NCI-H1694 treated with DMSO at 0.1 percent for 48 hours (cell line): Measurements from ENCODE around the gene LIPM.

Source experiments
- DNase-seq: peaks from one replicate; lab custom pipeline; 2025; lab: John Stamatoyannopoulos, UW

LIPM gene

GRCh38 chr10:88802523-88803285, at the start of gene LIPM:
TSS of gene LIPM (plus strand) at chr10:88802730. CDS start at chr10:88802897, 167 bp downstream.
- DNase-seq, result no peak

- no peak for DNase-seq
These were observed 48.2 kb upstream of the LIPM start for GRCh38 chr10:88754287-88754686.

- DNase-seq, result no peak
These were observed 46.8 kb upstream of the LIPM start for GRCh38 chr10:88755753-88756152.

- no peak for DNase-seq
These were observed 45.9 kb upstream of the LIPM start for GRCh38 chr10:88756660-88757059.

DNA sequence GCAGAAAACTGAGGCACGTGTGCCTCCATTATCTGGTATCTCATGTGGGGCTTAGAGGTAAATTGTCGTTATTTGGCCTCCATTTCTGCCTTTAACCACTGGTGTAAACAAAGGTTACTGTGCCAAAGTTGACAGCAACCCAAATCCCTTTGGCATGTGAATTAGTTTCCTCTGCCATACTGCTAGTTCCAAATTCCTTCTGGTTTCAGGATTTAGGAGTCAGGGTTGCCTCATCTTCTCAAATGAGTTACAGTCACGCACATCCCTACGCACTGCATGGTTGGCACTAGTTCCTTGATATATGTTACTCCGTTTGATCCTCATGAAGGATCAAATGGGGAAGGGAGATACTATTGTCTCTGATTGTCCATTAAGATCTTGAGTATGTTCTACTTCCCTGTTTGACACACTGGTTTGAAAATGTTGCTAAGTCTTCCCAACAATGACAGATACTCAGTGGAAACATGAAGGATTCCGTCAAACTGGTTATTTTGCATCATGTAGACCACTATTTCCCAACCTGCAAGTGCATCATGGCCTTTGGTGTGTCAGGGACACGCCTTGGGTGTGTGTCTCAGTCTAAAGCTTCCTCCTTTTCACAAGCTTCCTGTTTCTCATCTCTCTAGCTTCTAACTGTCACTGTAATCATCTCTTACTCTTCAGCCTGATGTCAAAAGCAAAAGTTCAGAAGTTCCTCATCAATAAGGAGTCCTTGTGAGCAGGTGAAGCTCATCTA, 43.0 kb upstream of the LIPM start, which contains the start of gene LIPN:
LIPN (plus strand) TSS at position 655 of the 736 bp plus-strand sequence. CDS start 1,386 bp downstream, outside the sequence.
- DNase-seq, result no peak

- no peak for DNase-seq
These were observed 39.6 kb upstream of the LIPM start for GRCh38 chr10:88762906-88763305.

- DNase-seq, result no peak
These were observed 39.1 kb upstream of the LIPM start for GRCh38 chr10:88763441-88763840.

DNA sequence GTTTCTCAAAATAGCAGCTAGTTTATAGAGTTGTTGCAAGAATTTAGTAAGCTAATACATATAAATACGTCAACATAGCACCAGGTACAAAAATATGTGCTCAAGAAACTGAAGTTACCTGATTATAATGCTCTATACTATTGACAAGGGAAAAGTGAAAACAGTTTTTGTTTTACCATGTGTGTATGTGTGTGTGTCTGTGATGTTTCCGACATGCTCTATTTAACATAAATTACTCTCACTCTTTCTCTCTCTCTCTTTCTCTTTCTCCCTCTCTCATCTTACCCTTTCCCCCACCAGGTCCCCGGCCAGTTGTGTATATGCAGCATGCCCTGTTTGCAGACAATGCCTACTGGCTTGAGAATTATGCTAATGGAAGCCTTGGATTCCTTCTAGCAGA, 38.4 kb upstream of the LIPM start:
- DNase-seq, result no peak

DNA sequence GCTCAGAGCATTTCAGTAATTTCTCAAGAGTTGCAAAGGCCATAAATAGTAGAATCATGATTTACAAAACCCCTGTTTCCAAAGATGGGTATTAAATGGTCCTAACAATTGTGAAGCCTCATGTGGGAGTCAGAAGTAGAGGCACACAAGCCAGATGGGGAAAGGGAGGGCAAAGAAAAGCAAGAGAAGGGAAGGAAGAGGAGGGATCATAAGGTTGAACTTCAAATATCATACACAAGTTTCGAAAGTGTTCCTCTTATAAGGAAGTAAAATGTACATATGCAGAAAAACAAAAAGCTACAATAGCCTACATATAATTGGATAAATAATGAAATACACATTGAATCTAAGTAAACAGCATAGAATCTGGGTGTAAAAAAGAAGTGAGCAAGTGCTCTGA, 36.7 kb upstream of the LIPM start:
- DNase-seq, result no peak

GRCh38 chr10:88769384-88769783, 33.1 kb upstream of the LIPM start:
- DNase-seq, result no peak

GRCh38 chr10:88781206-88781605, 21.3 kb upstream of the LIPM start:
- no peak for DNase-seq

DNA sequence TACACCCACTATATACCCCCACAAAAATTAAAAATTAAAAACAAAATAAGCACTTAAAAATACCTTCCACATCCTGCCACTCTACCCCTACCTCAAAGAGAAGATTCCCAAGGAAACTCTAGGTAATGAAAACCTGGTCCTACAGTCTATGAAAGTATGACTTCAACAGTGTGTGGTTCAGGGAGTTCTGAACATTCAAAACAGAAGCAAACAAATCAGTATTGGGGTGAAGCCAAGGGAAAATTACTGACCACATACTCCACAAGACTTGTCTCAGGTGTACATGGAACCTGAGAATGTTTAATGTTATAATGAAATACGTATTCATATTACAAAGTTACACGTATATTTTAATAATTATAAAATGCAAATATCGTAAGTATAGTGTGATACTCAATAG, 20.3 kb upstream of the LIPM start:
- no peak for DNase-seq

GRCh38 chr10:88783724-88784123, 18.8 kb upstream of the LIPM start:
- DNase-seq, result no peak

GRCh38 chr10:88786032-88786770, 16.3 kb upstream of the LIPM start:
- no peak for DNase-seq

DNA sequence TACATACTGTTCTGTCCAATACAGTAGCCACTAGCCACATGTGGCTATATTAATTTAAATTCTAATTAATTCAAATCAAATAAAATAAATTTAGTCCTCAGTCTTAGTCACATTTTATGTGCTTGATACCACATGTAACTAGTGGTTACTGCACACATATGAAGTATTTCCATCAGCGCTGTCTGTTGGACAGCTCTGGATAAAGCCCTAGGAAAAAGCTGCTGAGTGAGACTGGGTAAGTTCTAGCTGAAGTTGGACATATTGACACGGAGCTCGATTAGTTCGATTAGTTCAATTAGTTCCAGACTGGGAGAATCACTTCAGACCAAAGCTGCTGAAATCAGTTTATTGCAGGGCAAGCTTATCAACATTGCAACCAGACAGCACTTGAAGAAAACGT, 15.1 kb upstream of the LIPM start:
- DNase-seq, result no peak

DNA sequence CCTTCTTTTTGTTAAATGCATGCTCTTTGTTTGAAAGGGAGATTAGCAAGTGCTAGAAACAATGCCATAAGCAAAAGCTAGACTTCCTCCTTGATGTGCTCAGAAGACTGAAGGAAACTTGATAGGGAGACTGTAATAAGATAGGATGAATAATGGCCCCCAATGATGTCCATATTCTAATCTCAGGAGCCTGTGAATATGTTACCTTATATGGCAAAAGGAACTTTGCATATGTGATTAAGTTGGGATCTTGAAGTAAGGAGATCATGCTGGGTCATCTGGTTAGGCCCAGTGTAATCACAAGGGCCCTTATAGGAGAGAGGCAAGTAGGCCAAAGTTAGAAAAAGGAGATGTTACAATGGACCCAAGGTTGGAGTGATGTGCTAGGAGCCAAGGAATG, 13.6 kb upstream of the LIPM start:
- DNase-seq, result no peak

- DNase-seq, result no peak
These were observed 10.6 kb upstream of the LIPM start for GRCh38 chr10:88791924-88792323.

DNA sequence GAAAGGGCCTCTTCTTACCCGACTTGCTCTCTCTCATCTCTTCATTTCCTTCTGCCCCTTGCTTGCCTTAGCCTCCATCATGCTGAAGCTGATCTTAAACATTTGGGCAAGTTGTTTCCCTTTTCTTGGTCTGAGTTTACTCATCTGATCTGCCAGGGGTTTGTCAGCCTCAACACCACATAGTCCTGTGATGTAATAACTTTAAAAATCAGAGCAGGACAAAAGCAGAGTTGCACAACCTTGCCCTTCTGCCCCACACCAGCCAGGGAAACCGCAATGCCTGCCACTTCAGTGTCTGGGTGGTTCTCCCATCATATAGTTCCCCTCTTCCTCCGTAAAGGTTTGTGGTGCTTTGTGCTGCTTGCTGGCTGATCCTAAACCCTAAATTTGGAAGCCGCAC, 9.9 kb upstream of the LIPM start:
- DNase-seq, result no peak

DNA sequence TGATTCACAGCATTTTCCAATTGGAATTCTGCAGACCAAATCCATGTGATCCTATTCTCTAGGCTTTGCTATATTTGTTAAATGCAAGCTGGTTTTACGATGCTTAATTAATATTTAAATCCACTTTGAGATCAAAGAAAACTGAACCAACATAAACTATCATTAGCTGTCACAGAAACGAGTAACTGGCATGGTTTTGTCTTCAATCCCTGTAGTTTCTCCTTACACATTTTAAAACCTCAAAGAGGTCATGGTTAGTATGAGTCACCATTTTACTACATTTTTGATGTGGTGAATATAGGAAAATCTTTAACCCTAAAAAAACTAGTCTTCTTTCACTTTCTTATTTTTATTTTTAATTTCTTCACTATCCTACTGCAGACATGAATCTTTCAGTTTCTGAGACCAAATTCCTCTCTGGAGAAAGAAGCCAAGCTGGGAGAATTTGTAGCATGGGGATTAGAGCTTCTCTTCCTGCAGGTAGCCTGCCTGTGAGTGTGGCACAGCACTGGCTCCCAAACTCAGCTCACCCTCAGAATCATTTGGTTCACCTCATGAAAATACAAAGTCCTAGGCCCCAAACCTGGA, 8.7 kb upstream of the LIPM start:
- DNase-seq, result no peak

- DNase-seq, result no peak
These were observed 7.8 kb upstream of the LIPM start for GRCh38 chr10:88794731-88795130.

DNA sequence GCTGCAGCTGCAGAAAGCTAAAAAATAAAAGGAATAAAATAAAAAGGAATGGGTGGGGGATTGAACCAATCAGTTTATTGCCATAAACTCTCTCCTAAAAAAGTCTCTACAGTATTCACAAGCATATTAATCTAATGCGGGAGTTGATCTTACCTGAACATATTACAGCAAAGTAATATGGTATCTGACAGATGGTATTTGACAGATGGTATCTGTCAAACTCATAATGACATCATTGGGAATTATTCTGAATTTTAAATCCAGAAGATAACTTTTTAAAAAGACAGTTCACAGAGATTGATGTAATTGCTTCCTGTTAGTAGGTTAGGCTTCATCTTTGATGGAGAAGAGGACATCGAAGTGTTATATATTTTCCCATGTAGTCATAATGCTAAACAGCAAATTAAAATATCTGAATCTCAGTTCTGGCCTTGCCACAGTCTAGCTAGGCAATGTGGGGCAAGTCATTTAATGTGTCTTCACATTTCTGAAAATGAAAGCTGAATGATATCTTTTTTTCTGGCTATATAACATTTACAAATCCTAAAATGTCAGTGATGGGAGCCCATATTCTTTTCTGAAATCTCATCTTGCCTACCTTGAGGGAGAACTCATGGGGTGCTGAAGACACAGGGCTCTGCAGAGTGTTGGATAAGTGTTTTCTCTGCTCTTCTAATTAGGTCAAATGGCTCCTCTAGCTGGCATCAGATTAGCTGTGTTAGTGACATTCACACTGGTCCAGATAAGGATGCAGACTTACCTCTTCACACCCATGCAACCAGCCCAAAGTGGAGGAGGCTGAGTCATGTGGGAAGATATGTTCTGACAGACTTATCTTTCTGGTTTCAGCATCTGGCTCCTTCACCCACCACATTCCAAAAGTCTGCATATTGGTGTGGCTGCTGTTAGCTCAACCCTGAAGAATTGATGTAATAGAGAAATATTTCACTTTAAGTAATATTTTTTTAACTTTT, 2.1 kb upstream of the LIPM start:
- peak; percentile 10 for DNase-seq
